ENCODE data around the gene NEUROD4. TPM values are rescaled to one million over a fixed set of nuclear protein-coding genes. Genes with fewer than 3 reads are reported as not detected.

The NEUROD4 gene
- total RNA-seq, 2 experiments from 2014 or later = not detected

GRCh38 chr12:55063291-55063690 is 43.5 kb downstream of the NEUROD4 start:
- no peak for DNase-seq
- CTCF ChIA-PET = interaction anchor here (1.0 to 19.7 kb wide), 4 partner anchors 9 to 361 kb away, joined by 3 to 884 read pairs (median 6); no protein-coding TSS in a partner anchor
- H3K9me3 Mint-ChIP-seq (ENCODE audit: insufficient read depth) = no peaks in the 10 kb centered on the region
- no peak for ATAC-seq
- peaks cover 4% of the 10 kb centered on the region for H3K27me3 Mint-ChIP-seq (ENCODE audit: low read depth)
- H3K4me1 Mint-ChIP-seq (ENCODE audit: low read depth) = peaks cover 5% of the 10 kb centered on the region
- no peak overlapping the region for H3K27ac Mint-ChIP-seq
- H3K36me3 Mint-ChIP-seq (ENCODE audit: low read depth) = no peaks in the 10 kb centered on the region
- no peak overlapping the region for H3K4me3 Mint-ChIP-seq
- POLR2A ChIA-PET = no interaction called here

- H3K9me3 Mint-ChIP-seq (ENCODE audit: insufficient read depth) = no peaks in the 10 kb centered on the region
- no peaks in the 10 kb centered on the region for H3K36me3 Mint-ChIP-seq (ENCODE audit: low read depth)
- CTCF ChIA-PET = interaction anchor here (1.0 to 19.7 kb wide), 4 partner anchors 32 to 316 kb away, joined by 3 to 884 read pairs (median 60); partner anchors contain the start of gene TESPA1
- no peak overlapping the region for H3K27ac Mint-ChIP-seq
- H3K27me3 Mint-ChIP-seq (ENCODE audit: low read depth) = peaks cover 4% of the 10 kb centered on the region
- POLR2A ChIA-PET = no interaction called here
- H3K4me1 Mint-ChIP-seq (ENCODE audit: low read depth) = peaks cover 5% of the 10 kb centered on the region
- ATAC-seq (no peak), DNase-seq (no peak)
- H3K4me3 Mint-ChIP-seq = no peak overlapping the region
Measured at GRCh38 chr12:55065535-55065934, 45.8 kb downstream of the NEUROD4 start.

- DNase-seq (no peak), ATAC-seq (no peak)
- Mint-ChIP-seq H3K27ac (no peak overlapping the region), H3K4me1 (ENCODE audit: low read depth) (peaks cover 3% of the 10 kb centered on the region), H3K4me3 (no peak overlapping the region), H3K9me3 (ENCODE audit: insufficient read depth) (no peaks in the 10 kb centered on the region), H3K36me3 (ENCODE audit: low read depth) (no peaks in the 10 kb centered on the region), H3K27me3 (ENCODE audit: low read depth) (peaks cover 4% of the 10 kb centered on the region)
- ChIA-PET CTCF (interaction anchor here (0.7 to 19.7 kb wide), 28 partner anchors 9 to 365 kb away, joined by 3 to 884 read pairs (median 6); partner anchors contain the start of gene TESPA1), POLR2A (no interaction called here)
Measured at GRCh38 chr12:55067701-55068100, 47.9 kb downstream of the NEUROD4 start.

- Mint-ChIP-seq H3K27ac (no peak overlapping the region), H3K4me1 (ENCODE audit: low read depth) (peaks cover 5% of the 10 kb centered on the region), H3K4me3 (no peak overlapping the region), H3K36me3 (ENCODE audit: low read depth) (no peaks in the 10 kb centered on the region), H3K9me3 (ENCODE audit: insufficient read depth) (no peaks in the 10 kb centered on the region), H3K27me3 (ENCODE audit: low read depth) (peaks cover 4% of the 10 kb centered on the region)
- DNase-seq (peak; percentile 38), ATAC-seq (peak; percentile 58)
- POLR2A ChIA-PET = no interaction called here
- CTCF ChIA-PET = interaction anchor here (0.7 to 19.7 kb wide), 25 partner anchors 10 to 366 kb away, joined by 3 to 884 read pairs (median 6); partner anchors contain the start of gene TESPA1
Measured at GRCh38 chr12:55068416-55069010, 48.7 kb downstream of the NEUROD4 start.

GRCh38 chr12:55072083-55072482 is 52.3 kb downstream of the NEUROD4 start:
- POLR2A ChIA-PET = interaction anchor here (1.0 to 2.3 kb wide), 3 partner anchors 76 to 87 kb away, joined by 3 to 15 read pairs (median 7); partner anchors contain the start of gene TESPA1
- Mint-ChIP-seq H3K4me1 (ENCODE audit: low read depth) (peaks cover 7% of the 10 kb centered on the region), H3K9me3 (ENCODE audit: insufficient read depth) (no peaks in the 10 kb centered on the region), H3K27ac (no peak overlapping the region), H3K36me3 (ENCODE audit: low read depth) (no peaks in the 10 kb centered on the region), H3K27me3 (ENCODE audit: low read depth) (peaks cover 25% of the 10 kb centered on the region), H3K4me3 (no peak overlapping the region)
- peak; percentile 86 for DNase-seq
- CTCF ChIA-PET = interaction anchor here (0.6 to 19.7 kb wide), 72 partner anchors 9 to 476 kb away, joined by 3 to 884 read pairs (median 6); partner anchors contain the start of genes MUCL1, NEUROD4 and TESPA1
- peak; percentile 95 for ATAC-seq

- CTCF ChIA-PET = interaction anchor here (0.8 to 19.7 kb wide), 35 partner anchors 10 to 472 kb away, joined by 3 to 884 read pairs (median 11); partner anchors contain the start of genes MUCL1 and TESPA1
- POLR2A ChIA-PET = interaction anchor here (1.9 to 2.3 kb wide), 2 partner anchors 77 to 81 kb away, joined by 7 to 15 read pairs; no protein-coding TSS in a partner anchor
Measured at GRCh38 chr12:55073043-55074022, 53.6 kb downstream of the NEUROD4 start.

GRCh38 chr12:55074806-55075205 is 55.0 kb downstream of the NEUROD4 start:
- DNase-seq = no peak
- H3K4me1 Mint-ChIP-seq (ENCODE audit: low read depth) = peaks cover 7% of the 10 kb centered on the region
- POLR2A ChIA-PET = interaction anchor here (1.3 kb wide), 1 partner anchor 81 kb away, joined by 5 read pairs; no protein-coding TSS in a partner anchor
- no peak overlapping the region for H3K4me3 Mint-ChIP-seq
- no peak for ATAC-seq
- no peak overlapping the region for H3K27ac Mint-ChIP-seq
- H3K27me3 Mint-ChIP-seq (ENCODE audit: low read depth) = peaks cover 43% of the 10 kb centered on the region
- CTCF ChIA-PET = interaction anchor here (0.8 to 19.7 kb wide), 6 partner anchors 19 to 325 kb away, joined by 3 to 884 read pairs (median 4); no protein-coding TSS in a partner anchor
- H3K36me3 Mint-ChIP-seq (ENCODE audit: low read depth) = no peaks in the 10 kb centered on the region
- no peaks in the 10 kb centered on the region for H3K9me3 Mint-ChIP-seq (ENCODE audit: insufficient read depth)

More at GRCh38 chr12:55073043-55074022, 53.6 kb downstream of the NEUROD4 start:
- H3K27ac Mint-ChIP-seq = no peak overlapping the region
- H3K9me3 Mint-ChIP-seq (ENCODE audit: insufficient read depth) = no peaks in the 10 kb centered on the region
- H3K4me3 Mint-ChIP-seq = no peak overlapping the region
- H3K27me3 Mint-ChIP-seq (ENCODE audit: low read depth) = peaks cover 29% of the 10 kb centered on the region
- peaks cover 7% of the 10 kb centered on the region for H3K4me1 Mint-ChIP-seq (ENCODE audit: low read depth)
- DNase-seq (peak; percentile 87), ATAC-seq (peak; percentile 65)
- no peaks in the 10 kb centered on the region for H3K36me3 Mint-ChIP-seq (ENCODE audit: low read depth)

Other genes with a start within 250 kb of the NEUROD4 start
- gene MUCL1, start 165.5 kb upstream of the NEUROD4 start, total RNA-seq = not detected
- gene TESPA1, start 35.2 kb upstream of the NEUROD4 start, total RNA-seq = 10 to 100 TPM; 81.0 to 84.6 TPM
- not detected for gene OR9K2, start 106.4 kb downstream of the NEUROD4 start, total RNA-seq
- not detected for gene OR10A7, start 201.1 kb downstream of the NEUROD4 start, total RNA-seq
- not detected for gene OR6C74, start 224.6 kb downstream of the NEUROD4 start, total RNA-seq